HG03108 (cell line): ENCODE results near the gene ZNF778.
"Not testable (repeated sequence)": the region's sequence is repeated elsewhere in the genome, so short reads cannot be mapped to it uniquely, and the experiment has no call there.

ENCODE experiments used
- ATAC-seq: cut with Tn5 transposase; IDR thresholded peaks from one replicate; pipeline ENCODE4 v1.9.1; 2021; ENCODE audit warnings: moderate library complexity; ENCODE audit not compliant: unreplicated experiment

Gene ZNF778

DNA sequence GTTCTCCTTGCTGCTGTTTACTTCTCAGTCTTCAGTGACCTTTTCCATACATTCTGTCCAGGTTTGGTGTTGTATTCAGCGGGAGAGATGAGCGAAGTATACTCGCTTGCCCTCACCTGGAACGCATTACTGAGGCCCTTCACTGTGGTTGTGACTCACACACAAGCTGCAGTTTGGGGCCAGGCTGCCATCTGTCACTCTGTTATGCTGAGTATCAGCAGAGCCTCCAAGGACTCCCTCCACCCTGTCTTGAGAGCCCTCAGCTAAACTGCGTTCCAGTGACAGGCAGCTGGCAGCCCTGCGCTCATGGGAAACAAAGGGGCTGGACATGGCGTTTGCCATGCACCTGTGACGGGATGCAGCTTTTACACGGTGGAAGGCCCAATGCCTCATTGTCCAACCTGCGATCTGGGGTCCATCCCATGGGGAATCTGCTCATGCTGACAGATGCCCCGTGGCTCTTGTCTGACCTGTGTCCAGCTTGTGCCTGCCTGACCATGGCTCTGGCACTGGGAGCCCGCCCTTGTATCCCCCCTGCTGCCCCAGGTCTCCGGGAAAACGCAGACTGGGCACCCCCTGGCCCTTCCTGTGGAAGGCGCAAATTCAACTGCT, 6.5 kb upstream of the ZNF778 start:
- no peak for ATAC-seq

DNA sequence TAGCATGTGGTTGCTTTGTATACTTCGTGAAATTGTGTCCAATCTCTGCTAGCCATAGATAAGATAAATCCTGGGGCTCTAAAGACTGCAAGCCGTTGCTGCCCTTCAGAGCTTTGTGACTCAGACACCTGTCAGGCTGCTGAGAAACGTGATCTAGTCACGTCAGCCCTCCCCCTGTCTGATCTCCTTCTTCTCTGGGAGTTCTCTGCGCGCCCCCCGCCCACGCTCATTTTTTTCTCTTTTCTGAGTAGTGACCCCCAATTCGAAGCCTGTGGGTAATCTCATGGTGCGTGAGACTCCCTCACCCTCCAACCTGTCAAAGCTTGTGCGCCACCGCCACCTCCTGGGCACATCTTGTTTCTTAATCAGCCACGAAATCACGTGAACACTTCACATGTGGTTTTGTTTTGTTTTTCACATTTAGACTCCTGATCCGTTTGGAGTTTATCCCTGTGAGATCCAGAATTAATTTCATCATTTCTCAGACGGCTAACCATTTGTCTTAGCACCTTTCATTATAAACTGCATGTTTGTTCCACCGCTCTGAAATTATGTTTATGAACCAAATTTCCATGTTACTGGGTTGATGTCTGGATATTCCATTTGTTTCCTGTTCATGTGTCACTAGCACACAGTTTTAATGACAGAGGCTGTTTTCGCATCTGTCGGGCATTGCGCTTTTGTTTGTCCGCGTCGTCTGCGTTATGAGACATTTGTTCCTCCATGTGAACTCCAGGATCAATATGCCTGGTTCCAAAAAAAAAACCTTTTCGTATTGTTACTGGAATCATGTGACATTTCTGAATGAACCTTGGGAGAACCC, 977 bp upstream of the ZNF778 start:
- no peak for ATAC-seq

GRCh38 chr16:89217138-89217387, 440 bp upstream of the ZNF778 start:
- no peak for ATAC-seq

GRCh38 chr16:89219365-89219764, 1.9 kb downstream of the ZNF778 start:
- no peak for ATAC-seq

DNA sequence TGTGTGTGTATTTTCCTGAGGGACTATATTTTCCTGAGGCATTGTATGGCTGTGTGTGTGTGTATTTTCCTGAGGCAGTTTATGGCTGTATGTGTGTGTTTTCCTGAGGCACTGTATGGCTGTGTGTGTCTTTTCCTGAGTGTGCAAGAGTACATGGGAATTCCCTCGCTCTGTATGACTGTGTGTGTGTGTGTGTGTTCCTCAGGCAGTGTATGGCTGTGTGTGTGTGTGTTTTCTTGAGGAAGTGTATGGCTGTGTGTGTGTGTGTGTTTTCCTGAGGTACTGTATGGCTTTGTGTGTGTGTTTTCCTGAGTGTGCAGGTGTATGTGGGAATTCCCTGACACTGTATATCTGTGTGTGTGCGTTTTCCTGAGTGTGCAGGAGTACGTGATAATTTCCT, 4.1 kb downstream of the ZNF778 start:
- ATAC-seq: no peak

- ATAC-seq: no peak
These were observed 5.4 kb downstream of the ZNF778 start for GRCh38 chr16:89222931-89223330.

DNA sequence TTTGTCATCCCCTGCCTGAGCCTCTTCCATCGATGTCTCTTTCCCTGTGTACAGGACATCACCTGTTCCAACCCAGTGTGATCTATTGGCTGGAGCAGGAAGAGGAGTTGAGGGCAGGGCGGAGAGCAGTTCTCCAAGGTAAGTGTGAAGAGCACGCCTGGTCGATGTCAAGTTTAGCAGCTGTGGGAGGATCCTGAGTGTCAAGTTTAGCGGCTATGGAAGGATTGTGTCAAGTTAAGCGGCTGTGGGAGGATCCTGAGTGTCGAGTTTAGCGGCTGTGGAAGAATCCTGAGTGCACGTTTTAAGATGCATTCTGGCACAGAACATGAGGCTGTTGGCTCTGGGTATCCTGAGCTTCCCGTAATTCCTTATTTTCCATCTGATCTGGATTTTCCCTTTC, 7.2 kb downstream of the ZNF778 start:
- no peak for ATAC-seq

DNA sequence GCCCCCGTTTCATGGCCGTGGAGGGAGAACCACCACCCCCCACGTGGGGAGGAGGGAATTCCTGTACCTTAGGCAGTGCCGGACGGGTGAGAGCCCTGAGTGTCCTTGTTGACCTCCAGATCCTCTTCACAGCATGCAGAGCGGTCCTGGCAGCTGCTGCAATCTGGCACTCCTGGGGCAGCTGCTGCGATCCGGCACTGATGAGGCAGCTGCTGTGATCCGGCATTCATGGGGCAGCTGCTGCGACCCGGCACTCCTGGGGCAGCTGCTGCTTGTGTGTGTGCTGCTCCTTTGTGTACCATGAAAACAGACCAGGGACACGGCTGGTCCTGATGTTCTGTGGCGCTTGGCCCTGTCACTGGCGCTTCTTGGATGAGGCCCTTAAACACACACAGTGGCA, 12.8 kb downstream of the ZNF778 start:
- no peak for ATAC-seq

- no peak for ATAC-seq
These were observed 14.6 kb downstream of the ZNF778 start for GRCh38 chr16:89232107-89232506.

- ATAC-seq: no peak
These were observed 16.4 kb downstream of the ZNF778 start for GRCh38 chr16:89233678-89234490.

- no peak for ATAC-seq
These were observed 20.2 kb downstream of the ZNF778 start for GRCh38 chr16:89237733-89238132.

DNA sequence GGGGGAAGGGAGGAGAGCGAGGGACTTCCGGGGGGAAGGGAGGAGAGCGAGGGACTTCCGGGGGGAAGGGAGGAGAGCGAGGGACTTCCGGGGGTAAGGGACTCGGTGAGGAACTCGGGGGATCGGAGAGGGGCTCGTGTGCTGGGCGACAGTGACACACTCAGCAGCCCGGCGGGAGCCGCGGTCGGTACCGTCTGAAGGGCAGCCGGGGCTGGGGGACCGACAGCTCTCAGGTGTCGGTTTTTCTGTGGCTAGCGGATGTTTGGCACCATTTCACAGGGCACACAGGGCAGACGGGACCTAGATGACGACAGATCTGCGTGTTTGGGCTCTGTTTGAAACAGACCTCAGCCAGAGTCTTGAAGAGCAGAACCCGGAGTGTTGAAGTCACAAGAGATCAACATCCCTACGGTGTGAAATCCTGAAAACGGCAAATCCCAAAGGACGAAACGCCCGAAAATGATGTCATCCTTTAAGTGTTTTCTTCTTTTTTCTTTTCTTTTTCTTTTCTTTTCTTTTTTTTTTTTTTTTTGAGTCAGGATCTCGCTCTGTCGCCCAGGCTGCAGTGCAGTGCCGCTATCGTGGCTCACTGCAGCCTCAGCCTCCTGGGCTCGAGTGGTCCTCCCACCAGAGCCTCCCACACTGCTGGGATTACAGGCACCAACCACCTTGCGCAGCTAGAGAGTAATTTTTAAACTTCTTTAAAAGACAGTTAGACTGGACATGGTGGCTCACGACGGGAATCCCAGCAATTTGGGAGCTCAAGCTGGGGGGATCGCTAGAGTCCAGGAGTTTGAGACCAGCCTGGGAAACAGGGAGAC, 23.9 kb downstream of the ZNF778 start:
- peak; percentile 46 for ATAC-seq

GRCh38 chr16:89242795-89243200, 25.3 kb downstream of the ZNF778 start:
- no peak for ATAC-seq

DNA sequence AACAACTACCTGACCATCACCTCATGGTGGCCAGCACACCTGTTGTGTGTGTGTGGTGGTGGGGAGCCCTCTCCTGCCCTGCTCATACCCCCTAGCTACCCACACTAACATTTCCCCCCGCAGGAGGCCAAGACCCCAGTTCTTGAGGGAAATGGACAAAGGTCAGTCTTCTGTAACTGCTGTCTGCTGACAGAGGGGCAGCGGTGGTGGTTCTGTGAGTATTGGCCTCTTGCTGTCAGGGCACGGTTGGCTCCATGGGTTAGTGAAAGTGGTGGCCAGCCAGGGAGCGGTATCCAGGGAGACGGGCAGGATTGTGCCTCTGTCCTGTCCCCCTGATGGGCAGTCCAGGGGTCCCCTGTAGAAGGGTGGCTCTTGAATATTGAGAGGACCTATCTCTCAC, 26.2 kb downstream of the ZNF778 start:
- no peak for ATAC-seq

DNA sequence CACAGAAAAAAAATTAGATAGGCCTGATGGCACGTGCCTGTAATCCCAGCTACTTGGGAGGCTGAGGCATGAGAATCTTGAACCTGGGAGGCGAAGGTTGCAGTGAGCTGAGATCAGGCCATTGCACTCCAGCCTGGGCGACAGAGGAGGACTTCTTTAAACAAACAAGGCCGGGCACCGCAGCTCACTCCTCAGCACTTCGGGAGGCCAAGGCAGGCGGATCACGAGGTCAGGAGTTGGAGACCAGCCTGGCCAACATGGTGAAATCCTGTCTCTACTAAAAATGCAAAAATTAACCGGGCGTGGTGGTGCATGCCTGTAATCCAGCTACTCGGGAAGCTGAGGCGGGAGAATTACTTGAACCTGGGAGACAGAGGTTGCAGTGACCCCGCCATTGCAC, 26.8 kb downstream of the ZNF778 start:
- not testable (repeated sequence) for ATAC-seq

- no peak for ATAC-seq
These were observed 27.3 kb downstream of the ZNF778 start for GRCh38 chr16:89244754-89245153.

GRCh38 chr16:89246383-89246902, 28.9 kb downstream of the ZNF778 start:
- ATAC-seq: no peak

DNA sequence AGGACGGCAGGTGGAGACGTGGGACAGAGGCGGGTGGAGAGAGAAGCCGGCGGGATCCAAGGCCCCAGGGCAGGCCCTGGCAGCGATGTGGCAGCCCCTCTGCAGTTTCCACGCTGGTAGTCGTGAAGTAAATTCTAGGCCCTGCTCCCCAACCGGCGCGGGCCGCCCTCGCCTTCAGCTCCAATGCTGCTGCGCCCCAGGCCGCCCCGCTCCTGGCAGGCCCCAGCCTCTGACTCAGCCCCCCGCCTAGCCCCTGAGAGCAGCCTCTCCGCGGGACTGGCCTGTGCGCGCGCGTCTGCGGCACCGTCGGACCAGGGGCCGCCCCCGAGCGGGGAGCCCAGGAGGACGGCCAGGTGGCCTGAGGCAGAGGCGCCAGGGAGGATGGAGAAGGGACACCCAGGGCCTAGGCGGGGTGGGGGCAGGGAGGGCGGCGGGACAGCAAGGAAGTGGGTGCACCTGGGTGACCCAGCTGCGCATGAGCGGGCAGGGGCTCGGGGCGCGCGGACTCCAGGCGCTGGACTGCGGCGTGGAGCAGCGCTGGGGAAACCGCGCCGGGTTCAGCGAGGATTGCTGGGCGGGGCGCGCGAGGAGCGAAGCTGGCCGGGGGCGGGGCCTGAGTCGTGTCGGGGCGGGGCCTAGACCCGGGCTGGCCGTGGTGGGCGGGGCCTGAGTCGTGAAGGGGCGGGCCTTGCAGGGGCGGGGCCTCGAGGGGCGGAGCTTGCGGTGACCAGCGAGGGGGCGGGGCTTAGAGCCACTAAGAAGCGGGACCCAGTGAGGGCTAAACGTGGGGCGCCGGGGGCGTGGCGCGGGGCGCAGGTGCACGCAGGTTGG, 29.6 kb downstream of the ZNF778 start:
- peak; percentile 54 for ATAC-seq

GRCh38 chr16:89247734-89248075, 30.2 kb downstream of the ZNF778 start:
- ATAC-seq: not testable (repeated sequence)
